NCI-H2196 treated with DMSO at 0.1 percent for 48 hours (cell line): ENCODE results near the gene LCOR.

Experiments
- DNase-seq: peaks from one replicate; lab custom pipeline; 2025; ENCODE audit not compliant: unreplicated experiment; lab: John Stamatoyannopoulos, UW

LCOR gene

DNA sequence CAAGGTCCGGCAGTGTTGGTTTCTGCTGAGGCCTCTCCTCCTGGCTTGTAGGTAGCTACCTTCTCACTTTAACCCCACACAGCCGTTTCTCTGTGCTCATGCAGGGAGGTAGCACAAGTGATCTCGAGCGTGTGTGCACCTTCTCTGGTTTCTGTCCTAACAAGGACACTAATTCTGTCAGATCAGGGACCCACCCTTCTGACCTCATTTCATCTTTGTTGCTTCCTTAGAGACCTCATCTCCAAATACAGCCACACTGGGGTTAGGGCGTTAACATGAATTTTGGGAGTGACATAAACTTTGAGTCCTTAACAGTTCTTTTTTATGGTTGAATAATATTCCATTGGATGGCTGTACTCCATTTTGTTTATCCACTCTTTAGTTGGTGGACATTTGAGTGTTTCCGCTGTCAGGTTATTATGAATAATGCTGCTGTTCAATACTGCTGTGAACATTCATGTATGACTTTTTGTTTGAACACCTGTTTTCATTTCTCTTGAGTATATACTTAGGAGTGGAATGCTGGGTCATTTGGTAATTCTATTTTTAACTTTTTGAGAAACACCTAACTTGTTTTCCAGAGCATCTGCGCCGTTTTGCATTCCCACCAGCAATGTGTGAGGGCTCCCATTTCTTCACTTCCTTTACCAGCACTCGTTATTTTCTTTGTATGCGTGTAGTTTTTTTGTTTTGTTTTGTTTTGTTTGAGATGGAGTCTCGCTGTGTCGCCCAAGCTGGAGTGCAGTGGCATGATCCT is 57.5 kb downstream of the LCOR start:
- DNase-seq = no peak

GRCh38 chr10:96890172-96890513 is 58.0 kb downstream of the LCOR start:
- DNase-seq = no peak

DNA sequence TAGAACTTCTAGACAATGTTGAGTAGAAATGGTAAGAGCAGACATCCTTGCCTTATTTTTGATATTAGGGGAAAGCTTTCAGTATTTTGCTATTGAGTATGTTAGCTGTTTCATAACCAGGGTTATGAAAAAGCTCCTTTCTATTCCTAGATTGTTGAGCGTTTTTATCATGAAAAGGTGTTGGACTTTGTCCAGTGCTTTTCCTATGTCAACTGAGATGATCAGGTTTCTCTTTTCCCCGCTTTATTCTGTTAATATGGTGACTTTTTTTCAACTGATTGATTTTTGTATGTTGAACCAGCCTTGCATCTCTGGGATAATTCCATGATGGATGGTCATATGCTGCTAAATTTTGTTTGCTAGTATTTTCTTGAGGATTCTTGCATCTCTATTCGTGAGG is 58.5 kb downstream of the LCOR start:
- no peak for DNase-seq

- DNase-seq = no peak
Observed at GRCh38 chr10:96891840-96892239, 59.7 kb downstream of the LCOR start.

GRCh38 chr10:96895662-96896424 is 63.7 kb downstream of the LCOR start:
- no peak for DNase-seq

DNA sequence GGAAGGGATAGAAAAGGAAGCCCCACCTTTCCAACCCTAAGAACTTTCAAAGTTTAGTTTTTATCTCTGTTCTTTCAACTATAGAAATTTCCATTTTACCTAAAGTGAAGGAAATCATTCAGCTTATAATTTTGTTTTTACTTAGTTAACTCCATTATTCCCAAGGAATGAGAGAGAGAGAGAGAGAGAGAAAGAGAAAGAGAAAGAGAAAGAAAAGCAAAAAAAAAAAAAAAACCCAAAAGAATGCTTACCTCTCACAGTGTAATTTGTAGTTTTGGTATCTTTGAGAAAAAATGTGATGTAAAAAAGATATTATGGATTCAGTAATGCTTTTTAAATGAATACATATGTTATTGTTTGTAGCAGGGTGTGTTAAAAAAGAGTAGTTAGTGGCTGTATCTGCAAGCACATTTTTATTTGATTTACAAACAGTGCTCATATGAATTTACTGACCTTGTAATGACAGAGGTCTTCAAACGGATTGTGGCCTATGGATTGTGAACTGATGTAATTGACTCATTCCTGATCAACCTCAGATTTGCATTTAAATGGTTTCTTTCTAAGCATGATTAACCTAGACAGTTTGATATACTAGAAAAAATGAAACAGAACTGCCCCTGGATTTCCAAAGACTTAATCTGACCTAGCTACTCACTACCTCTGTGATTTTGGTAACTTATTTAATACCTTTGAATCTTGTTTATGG is 64.9 kb downstream of the LCOR start:
- no peak for DNase-seq

DNA sequence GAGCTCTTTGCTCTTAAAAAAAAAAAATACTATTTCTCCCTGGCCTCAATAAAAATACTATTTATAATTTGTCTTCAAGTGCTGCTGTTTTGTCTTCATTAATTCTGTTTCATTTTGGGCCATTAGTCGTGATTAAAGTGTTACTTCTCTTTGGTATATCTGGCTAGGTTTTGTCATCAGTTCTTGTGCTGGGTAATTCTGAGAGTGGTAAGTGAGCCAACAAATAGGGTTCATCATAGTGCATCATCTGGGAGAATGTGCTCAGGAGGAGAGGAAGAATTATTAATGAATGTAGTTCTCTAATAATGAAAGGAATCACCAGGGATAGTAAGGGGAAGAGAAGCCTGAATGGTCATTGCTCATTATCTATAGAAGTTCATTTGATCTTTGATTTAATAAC is 70.0 kb downstream of the LCOR start:
- no peak for DNase-seq

DNA sequence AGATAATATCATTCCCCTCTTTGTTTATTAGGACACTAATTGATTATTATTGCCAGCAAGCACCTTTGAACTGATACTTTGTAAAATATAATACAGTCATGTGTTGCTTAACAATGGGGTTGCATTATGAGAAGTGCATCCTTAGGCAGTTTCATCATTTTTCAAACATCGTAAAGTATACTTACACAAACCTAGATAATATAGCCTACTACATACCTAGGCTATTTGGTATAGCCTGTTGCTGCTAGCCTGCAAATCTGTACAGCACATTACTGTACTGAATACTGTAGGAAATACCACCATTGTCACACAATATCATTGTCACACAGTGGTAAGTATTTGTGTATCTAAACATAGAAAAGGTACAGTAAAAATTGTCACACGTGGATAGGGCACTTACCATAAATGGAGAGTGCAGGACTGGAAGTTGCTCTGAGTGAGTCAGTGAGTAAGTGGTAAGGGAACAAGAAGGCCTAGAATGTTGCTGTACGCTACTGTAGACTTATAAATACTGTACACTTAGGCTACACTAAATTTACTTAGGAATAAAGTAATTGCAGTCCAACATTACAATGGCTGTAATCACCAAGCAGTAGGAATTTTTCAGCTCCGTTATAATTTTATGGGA is 70.7 kb downstream of the LCOR start:
- no peak for DNase-seq

- no peak for DNase-seq
Observed at GRCh38 chr10:96904648-96905047, 72.5 kb downstream of the LCOR start.

GRCh38 chr10:96906864-96907263 is 74.8 kb downstream of the LCOR start:
- DNase-seq = no peak

DNA sequence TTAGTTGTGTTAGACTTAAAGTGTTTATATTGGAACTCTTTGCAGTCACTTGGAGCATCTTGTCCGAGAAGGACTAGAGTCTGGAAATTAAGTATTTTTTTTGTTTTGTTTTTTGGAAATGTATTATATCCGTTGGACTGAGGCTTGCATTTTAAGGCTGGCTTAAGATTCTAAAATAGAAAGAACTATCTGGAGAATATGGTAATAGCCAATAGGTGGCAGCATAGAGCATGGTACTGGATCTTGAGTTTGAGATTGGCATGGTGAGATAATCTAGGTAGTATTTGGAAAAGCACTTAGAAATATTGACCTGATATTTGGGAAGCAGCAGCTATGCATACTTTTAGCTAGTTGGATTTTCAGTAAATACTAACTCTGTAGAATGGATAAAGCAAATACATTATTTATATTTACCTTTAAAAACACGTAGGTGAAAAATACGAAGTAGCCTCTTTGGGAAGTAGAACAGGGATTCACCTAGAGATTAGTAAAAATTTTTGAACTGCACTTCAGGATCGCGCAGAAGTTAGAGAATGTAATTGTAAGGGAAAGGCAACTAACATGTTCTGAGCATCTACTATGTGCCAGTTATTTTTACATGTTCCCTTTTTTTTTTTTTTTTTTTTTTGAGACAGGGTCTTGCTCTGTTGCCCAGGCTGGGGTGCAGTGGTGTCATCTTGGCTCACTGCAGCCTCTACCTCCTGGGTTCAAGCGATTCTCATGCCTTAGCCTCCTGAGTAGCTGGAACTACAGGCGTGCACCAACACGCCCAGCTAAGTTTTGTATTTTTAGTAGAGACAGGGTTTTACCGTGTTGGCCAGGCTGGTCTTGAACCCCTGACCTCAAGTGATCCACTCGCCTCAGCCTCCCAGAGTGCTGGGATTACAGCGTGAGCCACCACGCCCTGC is 78.6 kb downstream of the LCOR start:
- no peak for DNase-seq

- no peak for DNase-seq
Observed at GRCh38 chr10:96912405-96912804, 80.3 kb downstream of the LCOR start.

GRCh38 chr10:96913906-96914305 is 81.8 kb downstream of the LCOR start:
- DNase-seq = no peak

DNA sequence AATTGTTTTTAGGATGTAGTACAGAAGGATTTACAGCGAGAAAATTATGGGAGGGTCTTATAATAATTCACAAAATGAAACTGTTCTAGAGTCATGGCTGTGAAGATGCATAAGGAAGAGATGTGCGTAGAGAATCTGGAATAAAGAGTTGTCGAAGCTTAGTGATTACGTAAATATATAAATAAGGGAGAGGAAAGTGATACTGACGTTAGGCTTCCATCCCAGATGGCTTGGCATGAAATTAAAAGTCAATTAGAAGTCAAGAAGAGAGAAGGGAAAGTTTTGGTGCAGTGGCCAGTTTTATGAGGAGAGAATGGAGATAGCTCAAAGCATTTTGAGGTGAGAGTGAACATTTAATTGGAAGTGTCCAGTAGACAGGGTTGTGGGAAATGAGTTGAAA is 85.5 kb downstream of the LCOR start:
- no peak for DNase-seq

- DNase-seq = no peak
Observed at GRCh38 chr10:96918214-96919002, 86.3 kb downstream of the LCOR start.

DNA sequence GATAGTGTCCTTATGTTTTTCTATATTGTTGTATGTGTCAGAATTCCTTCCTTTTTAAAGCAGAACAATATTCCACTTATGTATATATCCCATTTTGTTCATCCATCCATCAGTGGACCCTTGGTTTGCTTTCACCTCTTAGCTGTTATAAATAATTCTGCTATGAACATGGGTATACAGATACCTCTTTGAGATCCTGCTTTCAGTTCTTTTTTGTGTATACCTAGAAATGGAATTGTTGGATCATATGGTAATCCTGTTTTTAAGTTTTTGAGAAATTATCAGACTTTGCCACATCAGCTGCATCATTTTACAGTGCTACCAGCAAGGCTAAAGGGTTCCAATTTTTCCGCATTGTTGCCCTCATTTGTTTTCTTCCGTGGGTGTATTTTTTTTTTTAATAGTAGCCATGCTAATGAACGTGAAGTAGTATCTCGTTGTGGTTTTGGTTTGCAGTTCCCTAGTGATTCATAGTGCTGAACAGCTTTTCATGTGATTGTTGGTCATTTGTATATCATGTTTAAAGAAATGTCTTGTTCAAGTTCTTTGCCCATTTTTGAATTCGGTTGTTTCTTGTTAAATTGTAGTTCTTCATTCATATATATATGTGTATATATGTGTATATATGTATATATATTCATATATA is 87.8 kb downstream of the LCOR start:
- DNase-seq = no peak

DNA sequence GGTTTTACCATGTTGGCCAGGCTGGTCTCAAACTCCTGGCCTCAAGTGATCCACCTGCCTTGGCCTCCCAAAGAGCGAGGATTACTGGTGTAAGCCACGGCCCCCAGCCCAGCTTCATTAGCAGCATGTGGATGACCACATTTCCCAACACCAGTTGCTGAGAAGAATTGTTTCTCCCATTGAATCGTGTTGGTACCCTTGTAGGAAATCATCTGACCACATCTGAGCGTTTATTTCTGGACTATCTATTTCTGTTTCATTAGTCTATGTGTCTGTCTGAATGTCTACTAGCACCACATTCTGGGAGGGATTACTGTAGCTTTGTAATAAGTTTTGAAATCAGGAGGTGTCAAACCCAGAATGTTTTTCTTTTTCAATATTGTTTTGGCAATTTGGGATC is 89.6 kb downstream of the LCOR start:
- DNase-seq = no peak

DNA sequence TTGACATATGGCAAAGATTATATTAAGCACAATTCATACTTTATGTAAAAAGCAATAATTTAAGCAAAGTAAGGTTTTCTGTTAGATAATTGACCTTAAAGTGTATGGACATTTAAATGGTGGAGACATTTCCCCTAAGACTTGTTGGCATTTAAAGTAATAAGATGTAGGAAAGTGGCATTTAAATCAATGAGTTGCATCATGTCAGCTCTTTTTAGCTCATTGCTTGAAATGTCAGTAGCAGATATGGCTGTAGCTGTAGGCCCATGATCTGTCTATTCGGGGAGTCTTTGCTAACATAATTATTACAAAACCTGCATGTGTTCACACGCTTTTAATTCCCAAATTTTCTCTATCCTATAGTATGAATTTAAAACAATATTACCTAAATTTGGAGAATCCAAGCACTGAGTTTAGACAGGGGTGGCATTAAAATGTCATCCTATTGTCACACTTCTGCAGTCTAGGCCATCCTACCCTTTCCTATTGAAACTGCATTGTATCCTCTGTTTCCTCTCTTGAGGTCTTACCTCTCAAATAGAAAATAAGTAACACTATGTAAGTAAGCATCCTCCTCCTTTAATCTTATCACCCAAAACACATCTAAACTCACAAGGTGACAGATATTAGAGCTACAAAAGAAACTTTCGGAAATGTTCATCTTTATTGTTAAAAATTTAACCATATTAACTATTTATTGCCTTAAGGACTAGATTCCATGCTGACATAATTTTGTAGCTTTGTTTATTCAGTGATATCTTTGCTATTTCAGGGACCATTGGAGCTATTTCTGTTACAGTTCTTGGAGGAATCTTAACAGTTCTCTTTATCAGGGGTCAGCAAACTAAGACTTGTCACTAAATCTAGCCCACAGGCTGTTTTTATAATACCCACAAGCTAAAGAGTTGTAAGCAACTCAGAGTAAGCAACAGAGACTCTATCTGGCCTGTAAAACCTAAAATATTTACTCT is 91.2 kb downstream of the LCOR start:
- DNase-seq = no peak
